BLaER1 (cell line): ENCODE results near the gene JARID2.
"Not testable (repeated sequence)": the region's sequence is repeated elsewhere in the genome, so short reads cannot be mapped to it uniquely, and the experiment has no call there.

Experiments used
- H3K27ac ChIP-seq: shearing (Covaris generic); formaldehyde crosslinking; 2 replicates; pipeline ENCODE4 v1.8.1; 2022
- H3K27me3 ChIP-seq: shearing (Covaris generic); formaldehyde crosslinking; 2 replicates; pipeline ENCODE4 v1.8.1; 2022
- H3K36me3 ChIP-seq: shearing (Covaris generic); formaldehyde crosslinking; 2 replicates; pipeline ENCODE4 v1.8.1; 2022
- H3K4me1 ChIP-seq: shearing (Covaris generic); formaldehyde crosslinking; 2 replicates; pipeline ENCODE4 v1.8.1; 2022
- H3K4me2 ChIP-seq: shearing (Covaris generic); formaldehyde crosslinking; 2 replicates; pipeline ENCODE4 v1.8.1; 2022
- H3K4me3 ChIP-seq: shearing (Covaris generic); formaldehyde crosslinking; 2 replicates; pipeline ENCODE4 v1.8.1; 2022
- H3K9ac ChIP-seq: shearing (Covaris generic); formaldehyde crosslinking; 2 replicates; pipeline ENCODE4 v1.8.1; 2022
- H3K9me3 ChIP-seq: shearing (Covaris generic); formaldehyde crosslinking; 2 replicates; pipeline ENCODE4 v1.8.1; 2022
- H4K20me1 ChIP-seq: shearing (Covaris generic); formaldehyde crosslinking; 2 replicates; pipeline ENCODE4 v1.8.1; 2022
- Cebpa-rat ChIP-seq: shearing (Covaris generic); IDR thresholded peaks from 2 replicates; pipeline ENCODE4 v1.8.1; 2022

The JARID2 gene

DNA sequence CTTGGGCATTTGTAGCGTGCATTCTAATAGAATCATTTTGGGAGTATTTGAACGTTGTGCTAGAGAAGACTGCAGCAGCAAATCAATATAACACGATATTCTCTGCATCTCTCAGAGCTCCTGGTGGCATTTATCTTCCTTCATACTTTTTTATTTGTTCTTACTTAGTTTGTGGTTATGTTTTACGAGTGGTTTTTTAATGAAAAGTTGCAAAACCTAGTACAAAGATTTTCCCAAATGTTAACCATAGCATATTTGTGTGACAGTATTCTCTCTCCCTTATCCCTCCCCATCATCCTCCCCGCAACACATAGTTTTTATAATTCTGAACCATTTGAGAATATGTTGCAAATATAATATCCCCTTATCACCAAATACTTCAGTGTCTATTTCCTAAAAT lies 50.4 kb downstream of the JARID2 start:
- Histone ChIP-seq H3K9me3 (no peaks in the 10 kb centered on the region), H3K27ac (peak overlapping the region; percentile 86; the same call in 1 of the 2 replicates), H3K4me2 (peak overlapping the region; percentile 90), H3K9ac (0 out of 2 replicates have a peak overlapping the region, but pooled peaks have one; percentile 30), H4K20me1 (peaks cover 100% of the 10 kb centered on the region), H3K4me3 (no peak overlapping the region; the same call in 1 of the 2 replicates), H3K4me1 (peaks cover 96% of the 10 kb centered on the region), H3K27me3 (no peaks in the 10 kb centered on the region), H3K36me3 (peaks cover 30% of the 10 kb centered on the region)
- TF ChIP-seq Cebpa-rat = no peak

DNA sequence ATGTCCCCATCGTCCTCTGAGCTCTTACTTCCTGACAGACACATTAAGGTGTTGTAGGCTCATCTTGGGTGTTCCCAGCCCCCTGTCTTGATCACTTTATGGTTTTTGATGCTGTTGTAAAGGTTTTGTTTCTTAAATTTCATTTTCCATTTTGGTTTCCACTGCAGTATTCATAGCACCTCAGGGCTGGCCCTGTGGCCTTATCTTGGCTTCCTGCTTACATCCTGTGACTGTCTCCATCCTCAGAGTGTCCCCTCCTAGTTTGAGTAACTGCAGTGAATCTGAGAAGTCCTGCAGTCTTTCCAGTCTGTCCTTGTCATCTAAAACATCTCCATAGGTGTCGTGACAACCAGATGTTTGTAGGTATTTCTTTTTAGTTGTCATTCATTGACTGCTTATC lies 50.9 kb downstream of the JARID2 start:
- Histone ChIP-seq H3K27ac (peak overlapping the region; percentile 86), H3K27me3 (no peaks in the 10 kb centered on the region), H3K4me1 (peaks cover 96% of the 10 kb centered on the region), H4K20me1 (peaks cover 100% of the 10 kb centered on the region), H3K4me3 (peak overlapping the region; percentile 29; the same call in 1 of the 2 replicates), H3K36me3 (peaks cover 30% of the 10 kb centered on the region), H3K9ac (peak overlapping the region; percentile 30; the same call in 1 of the 2 replicates), H3K4me2 (peak overlapping the region; percentile 90), H3K9me3 (no peaks in the 10 kb centered on the region)
- no peak for TF ChIP-seq Cebpa-rat

DNA sequence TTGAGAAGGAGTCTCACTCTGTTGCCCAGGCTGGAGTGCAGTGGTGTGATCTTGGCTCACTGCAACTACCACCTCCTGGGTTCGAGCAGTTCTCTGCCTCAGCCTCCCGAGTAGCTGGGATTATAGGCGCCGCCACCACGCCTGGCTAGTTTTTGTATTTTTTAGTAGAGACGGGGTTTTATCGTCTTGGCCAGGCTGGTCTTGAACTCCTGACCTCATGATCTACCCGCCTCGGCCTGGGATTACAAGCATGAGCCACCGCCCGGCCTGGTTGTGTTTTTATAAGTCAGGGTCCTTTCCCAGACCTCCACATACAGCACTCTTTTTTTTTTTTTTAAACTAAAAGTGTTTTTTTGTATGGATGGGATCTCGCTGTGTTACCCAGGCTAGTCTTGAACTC lies 51.3 kb downstream of the JARID2 start:
- H3K4me3 ChIP-seq, H3K9me3 ChIP-seq, H3K27me3 ChIP-seq: not testable (repeated sequence)
- Histone ChIP-seq H3K36me3 (peaks cover 34% of the 10 kb centered on the region), H3K9ac (0 out of 2 replicates have a peak overlapping the region, but pooled peaks have one; percentile 24), H3K4me2 (peak overlapping the region; percentile 90), H4K20me1 (peaks cover 100% of the 10 kb centered on the region), H3K4me1 (peaks cover 96% of the 10 kb centered on the region), H3K27ac (peak overlapping the region; percentile 86)

DNA sequence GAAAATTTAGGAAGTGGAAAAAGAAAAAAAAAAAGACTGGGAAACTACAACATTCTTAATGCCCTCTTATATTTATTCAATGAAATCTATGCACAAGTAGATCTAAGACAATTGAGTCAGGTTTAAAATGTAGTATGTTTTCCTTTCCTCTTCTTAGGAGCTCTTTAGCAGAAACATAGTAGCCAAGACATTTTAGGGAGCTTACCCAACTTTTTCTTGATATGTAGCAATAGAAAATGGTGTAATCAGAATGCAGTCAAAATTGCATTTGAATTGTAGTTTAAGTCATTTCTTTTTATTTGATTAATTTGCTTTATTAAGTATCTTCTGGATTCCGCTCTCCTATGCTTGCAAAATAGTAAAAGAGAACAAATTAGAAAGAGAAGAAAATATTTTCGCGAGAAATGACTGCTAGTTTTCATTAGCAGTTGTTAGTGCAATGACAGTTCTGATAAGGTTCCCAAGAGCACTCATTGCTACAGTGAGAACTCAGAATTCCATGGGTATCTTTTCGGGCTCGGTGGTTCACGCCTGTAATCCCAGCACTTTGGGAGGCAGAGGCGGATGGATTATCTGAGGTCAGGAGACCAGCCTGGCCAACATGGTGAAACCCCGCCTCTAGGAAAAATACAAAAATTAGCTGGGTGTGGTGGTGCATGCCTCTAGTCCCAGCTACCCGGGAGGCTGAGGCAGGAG lies 52.2 kb downstream of the JARID2 start:
- H3K36me3 ChIP-seq = peaks cover 35% of the 10 kb centered on the region
- H3K4me2 ChIP-seq = peak overlapping the region; percentile 90
- H3K4me3 ChIP-seq = no peak overlapping the region
- H3K4me1 ChIP-seq = peaks cover 96% of the 10 kb centered on the region
- no peaks in the 10 kb centered on the region for H3K27me3 ChIP-seq
- H3K9ac ChIP-seq = 0 out of 2 replicates have a peak overlapping the region, but pooled peaks have one; percentile 24
- no peaks in the 10 kb centered on the region for H3K9me3 ChIP-seq
- H3K27ac ChIP-seq = peak overlapping the region; percentile 86
- H4K20me1 ChIP-seq = peaks cover 100% of the 10 kb centered on the region
- TF ChIP-seq Cebpa-rat = no peak

DNA sequence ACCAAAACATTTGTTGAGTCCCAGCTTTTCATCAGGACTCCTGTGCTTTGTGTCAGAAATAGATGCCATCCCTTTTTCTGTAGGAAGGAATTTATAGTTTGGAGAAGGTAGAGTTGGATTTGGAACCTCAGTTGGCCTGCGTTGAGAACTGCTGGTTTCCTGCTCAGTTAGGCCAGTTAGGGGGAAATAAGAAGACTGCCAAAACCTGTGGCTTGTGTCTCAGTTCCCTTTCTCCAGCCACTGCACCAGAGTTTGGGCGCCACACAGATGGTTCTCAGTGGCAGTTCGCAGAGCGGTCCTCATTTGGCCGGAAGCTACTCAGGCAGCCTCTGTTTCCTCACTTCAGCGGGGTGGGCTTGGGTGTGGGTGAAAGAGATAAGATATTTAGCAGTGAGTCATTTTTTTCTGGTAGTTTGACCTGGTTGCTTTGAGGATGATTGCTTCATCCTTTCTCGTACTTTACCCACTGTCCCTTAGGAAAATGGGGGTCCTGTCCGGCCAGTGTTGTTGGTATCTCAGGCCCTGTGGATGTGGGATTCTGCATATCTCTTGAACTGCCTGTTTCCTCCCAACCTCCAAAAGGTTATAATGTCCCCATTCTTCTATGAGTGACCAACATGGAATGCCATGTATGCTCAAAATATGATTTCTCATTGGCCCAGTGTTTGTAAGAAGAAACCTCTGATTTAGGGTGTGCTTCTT lies 53.7 kb downstream of the JARID2 start:
- TF ChIP-seq Cebpa-rat = peak; percentile 94
- Histone ChIP-seq H3K4me2 (peak overlapping the region; percentile 90), H3K4me3 (peak overlapping the region; percentile 49), H4K20me1 (peaks cover 100% of the 10 kb centered on the region), H3K27ac (peak overlapping the region; percentile 86), H3K4me1 (peaks cover 95% of the 10 kb centered on the region), H3K9me3 (no peaks in the 10 kb centered on the region), H3K36me3 (peaks cover 22% of the 10 kb centered on the region), H3K27me3 (no peaks in the 10 kb centered on the region), H3K9ac (peak overlapping the region; percentile 68; the same call in 1 of the 2 replicates)

DNA sequence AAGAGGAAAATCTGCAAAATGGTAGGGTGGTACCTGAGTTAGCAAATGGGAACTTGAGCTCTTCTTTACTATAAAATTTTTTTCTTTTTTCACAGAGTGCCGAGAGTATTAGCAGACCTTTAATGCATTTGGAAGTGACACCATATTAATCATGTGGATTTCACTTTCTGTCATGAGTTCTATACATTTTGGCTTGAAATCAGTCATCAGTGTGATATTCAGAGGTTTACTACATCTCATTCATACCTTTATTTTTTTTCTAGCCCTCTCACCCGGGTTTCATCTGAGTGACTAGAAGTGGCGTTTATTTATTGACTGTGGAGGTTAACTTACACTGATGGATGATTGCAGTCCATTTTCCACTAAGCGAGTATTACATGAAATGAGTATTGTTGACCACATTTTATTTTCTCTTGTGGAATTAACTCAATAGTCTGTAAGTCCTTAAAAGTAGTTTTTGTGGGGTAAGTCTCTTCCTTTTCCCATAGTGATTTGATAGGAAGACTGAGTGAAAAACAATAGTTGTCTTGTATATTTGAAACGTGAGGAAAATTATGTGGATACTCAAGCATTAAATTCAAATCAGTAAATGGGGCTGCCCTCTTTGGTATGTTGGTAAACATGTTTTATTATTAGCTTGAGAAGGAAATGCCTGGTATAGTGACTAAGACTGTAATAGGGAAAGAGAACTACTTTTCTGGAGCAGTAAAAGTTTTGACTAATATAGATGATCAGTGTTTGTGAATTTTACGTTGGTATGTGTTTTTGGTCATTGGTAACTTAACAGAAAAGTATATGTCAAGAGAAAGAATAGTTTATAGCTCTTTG lies 55.5 kb downstream of the JARID2 start:
- Histone ChIP-seq H3K27ac (peak overlapping the region; percentile 86; the same call in 1 of the 2 replicates), H3K36me3 (peaks cover 13% of the 10 kb centered on the region), H3K27me3 (no peaks in the 10 kb centered on the region), H3K9ac (0 out of 2 replicates have a peak overlapping the region, but pooled peaks have one; percentile 59), H3K4me1 (peaks cover 99% of the 10 kb centered on the region), H4K20me1 (peaks cover 100% of the 10 kb centered on the region), H3K4me2 (peak overlapping the region; percentile 90), H3K9me3 (no peaks in the 10 kb centered on the region), H3K4me3 (no peak overlapping the region)
- no peak for TF ChIP-seq Cebpa-rat

DNA sequence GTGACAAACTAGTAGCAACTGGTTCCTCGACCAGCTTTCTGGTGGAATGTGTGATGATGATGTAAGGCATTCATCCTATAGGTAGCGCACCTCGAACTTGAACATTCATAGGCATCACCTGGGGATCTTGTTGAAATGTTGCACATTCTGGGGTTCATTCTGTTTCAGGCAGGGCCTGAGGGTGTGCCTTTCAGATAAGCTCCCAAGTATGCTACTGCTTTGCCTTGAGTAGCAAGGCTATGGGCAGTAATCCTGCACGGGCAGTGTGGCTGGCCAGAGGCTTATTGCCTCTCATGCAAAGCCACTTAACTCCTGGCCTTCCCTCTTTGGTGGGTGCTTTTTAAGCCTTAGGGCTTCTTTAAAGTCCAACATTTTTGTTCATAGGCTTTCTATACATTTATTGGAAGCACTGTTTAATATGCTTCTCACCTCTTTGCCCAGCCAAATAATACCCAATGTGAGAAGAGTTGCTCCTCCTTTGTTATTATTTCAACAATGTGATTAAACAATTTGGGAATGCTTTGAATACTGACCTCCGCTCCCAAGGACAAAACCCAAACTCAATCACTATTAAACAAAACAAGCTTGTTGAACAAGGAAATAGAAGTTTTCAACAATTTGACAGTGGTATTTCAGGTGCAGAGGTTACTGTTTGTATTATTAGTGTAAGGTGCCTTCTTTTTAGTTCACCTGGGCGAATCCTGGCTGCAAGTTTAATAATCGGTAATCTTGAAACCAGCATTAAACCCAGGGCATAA lies 57.5 kb downstream of the JARID2 start:
- Histone ChIP-seq H3K4me2 (peak overlapping the region; percentile 29; the same call in 1 of the 2 replicates), H4K20me1 (peaks cover 100% of the 10 kb centered on the region), H3K9me3 (no peaks in the 10 kb centered on the region), H3K27me3 (no peaks in the 10 kb centered on the region), H3K4me3 (no peak overlapping the region), H3K9ac (no peak overlapping the region), H3K36me3 (peaks cover 13% of the 10 kb centered on the region), H3K4me1 (peaks cover 98% of the 10 kb centered on the region), H3K27ac (0 out of 2 replicates have a peak overlapping the region, but pooled peaks have one; percentile 27)
- no peak for TF ChIP-seq Cebpa-rat

DNA sequence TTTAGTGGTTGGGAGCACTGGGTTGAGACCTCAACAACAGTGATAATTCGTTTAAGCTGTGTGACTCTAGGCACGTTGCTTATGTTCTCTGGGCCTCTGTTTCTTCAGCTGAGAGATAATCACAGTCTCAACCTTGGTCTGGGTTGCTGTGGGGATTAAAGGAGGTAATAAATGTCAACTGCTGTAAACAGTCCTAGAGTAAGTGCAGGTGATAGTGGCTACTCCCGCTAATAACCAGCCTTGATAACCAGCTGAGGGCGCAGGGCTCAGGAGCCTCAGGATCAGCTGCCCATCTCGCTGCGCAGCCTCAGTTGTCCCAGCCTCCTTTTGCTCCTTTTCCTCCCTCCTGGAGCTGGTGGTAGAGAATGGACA lies 58.0 kb downstream of the JARID2 start:
- H3K9me3 ChIP-seq = no peaks in the 10 kb centered on the region
- peaks cover 13% of the 10 kb centered on the region for H3K36me3 ChIP-seq
- peaks cover 98% of the 10 kb centered on the region for H3K4me1 ChIP-seq
- peaks cover 100% of the 10 kb centered on the region for H4K20me1 ChIP-seq
- no peak overlapping the region for H3K9ac ChIP-seq
- no peak overlapping the region for H3K4me3 ChIP-seq
- no peaks in the 10 kb centered on the region for H3K27me3 ChIP-seq
- no peak overlapping the region for H3K27ac ChIP-seq
- no peak for TF ChIP-seq Cebpa-rat
- H3K4me2 ChIP-seq = peak overlapping the region; percentile 29; the same call in 1 of the 2 replicates
